HUES48 (cell line): ENCODE results near the gene PPP6R1.

Experiments
- H3K27ac ChIP-seq: one replicate; pipeline ENCODE4 v1.7.0; 2013; ENCODE audit warnings: low read depth, low read length, inconsistent platforms
- H3K27me3 ChIP-seq: 2 replicates; pipeline ENCODE4 v1.6.1; 2013; ENCODE audit warnings: mild to moderate bottlenecking, low read length; ENCODE audit not compliant: control insufficient read depth, insufficient read depth
- H3K36me3 ChIP-seq: 2 replicates; pipeline ENCODE4 v1.6.1; 2013; ENCODE audit warnings: low read length; ENCODE audit not compliant: control insufficient read depth, insufficient read depth
- H3K4me1 ChIP-seq: 2 replicates; pipeline ENCODE4 v1.6.1; 2013; ENCODE audit warnings: mild to moderate bottlenecking, low read length; ENCODE audit not compliant: control insufficient read depth, insufficient read depth
- H3K4me3 ChIP-seq: 2 replicates; pipeline ENCODE4 v1.5.1; 2013; ENCODE audit warnings: mild to moderate bottlenecking, low read depth, low read length
- H3K9ac ChIP-seq: 2 replicates; pipeline ENCODE4 v1.6.1; 2013; ENCODE audit warnings: mild to moderate bottlenecking, low read depth, low read length, moderate library complexity
- H3K9me3 ChIP-seq: 2 replicates; pipeline ENCODE4 v1.6.1; 2013; ENCODE audit warnings: low read length; ENCODE audit not compliant: control insufficient read depth, insufficient read depth

The PPP6R1 gene

GRCh38 chr19:55232986-55233385 lies 25.8 kb downstream of the PPP6R1 start:
- no peaks in the 10 kb centered on the region for H3K9me3 ChIP-seq

GRCh38 chr19:55232286-55232602 lies 26.6 kb downstream of the PPP6R1 start:
- no peak overlapping the region for H3K4me3 ChIP-seq
- no peak overlapping the region for H3K9ac ChIP-seq
- no peaks in the 10 kb centered on the region for H3K9me3 ChIP-seq
- no peak overlapping the region for H3K27ac ChIP-seq
- H3K27me3 ChIP-seq, result no peaks in the 10 kb centered on the region
- H3K4me1 ChIP-seq, result no peaks in the 10 kb centered on the region
- peaks cover 68% of the 10 kb centered on the region for H3K36me3 ChIP-seq

More at GRCh38 chr19:55232986-55233385, 25.8 kb downstream of the PPP6R1 start:
- Histone ChIP-seq H3K9ac (no peak overlapping the region), H3K27ac (no peak overlapping the region), H3K4me1 (no peaks in the 10 kb centered on the region), H3K27me3 (no peaks in the 10 kb centered on the region), H3K4me3 (no peak overlapping the region), H3K36me3 (peaks cover 69% of the 10 kb centered on the region)

GRCh38 chr19:55231391-55232285 lies 27.2 kb downstream of the PPP6R1 start:
- H3K9me3 ChIP-seq, result no peaks in the 10 kb centered on the region
- H3K4me3 ChIP-seq, result no peak overlapping the region
- no peaks in the 10 kb centered on the region for H3K27me3 ChIP-seq
- H3K4me1 ChIP-seq, result no peaks in the 10 kb centered on the region
- H3K36me3 ChIP-seq, result peaks cover 64% of the 10 kb centered on the region
- H3K9ac ChIP-seq, result no peak overlapping the region
- no peak overlapping the region for H3K27ac ChIP-seq

GRCh38 chr19:55230780-55231179 lies 28.0 kb downstream of the PPP6R1 start:
- peaks cover 61% of the 10 kb centered on the region for H3K36me3 ChIP-seq
- H3K27me3 ChIP-seq, result no peaks in the 10 kb centered on the region
- no peak overlapping the region for H3K27ac ChIP-seq
- no peaks in the 10 kb centered on the region for H3K9me3 ChIP-seq
- H3K4me1 ChIP-seq, result no peaks in the 10 kb centered on the region
- H3K4me3 ChIP-seq, result no peak overlapping the region
- no peak overlapping the region for H3K9ac ChIP-seq

- H3K4me1 ChIP-seq, result no peaks in the 10 kb centered on the region
- H3K4me3 ChIP-seq, result no peak overlapping the region
- H3K27ac ChIP-seq, result no peak overlapping the region
- H3K9me3 ChIP-seq, result no peaks in the 10 kb centered on the region
- peaks cover 60% of the 10 kb centered on the region for H3K36me3 ChIP-seq
- no peak overlapping the region for H3K9ac ChIP-seq
- H3K27me3 ChIP-seq, result no peaks in the 10 kb centered on the region
These were observed 28.5 kb downstream of the PPP6R1 start for GRCh38 chr19:55230329-55230728.

- Histone ChIP-seq H3K36me3 (peaks cover 55% of the 10 kb centered on the region), H3K9me3 (no peaks in the 10 kb centered on the region), H3K27me3 (no peaks in the 10 kb centered on the region), H3K4me3 (no peak overlapping the region), H3K27ac (no peak overlapping the region), H3K4me1 (no peaks in the 10 kb centered on the region), H3K9ac (no peak overlapping the region)
These were observed 29.0 kb downstream of the PPP6R1 start for GRCh38 chr19:55229789-55230182.

GRCh38 chr19:55229145-55229788 lies 29.6 kb downstream of the PPP6R1 start:
- Histone ChIP-seq H3K36me3 (peaks cover 50% of the 10 kb centered on the region), H3K27me3 (no peaks in the 10 kb centered on the region), H3K4me1 (no peaks in the 10 kb centered on the region), H3K27ac (no peak overlapping the region), H3K4me3 (no peak overlapping the region), H3K9me3 (no peaks in the 10 kb centered on the region), H3K9ac (no peak overlapping the region)

GRCh38 chr19:55228403-55229031 lies 30.3 kb downstream of the PPP6R1 start, which contains the start of gene TMEM86B:
Gene TMEM86B, minus strand, starts transcription at chr19:55228763. Its CDS starts 22 bp downstream, at chr19:55228741.
- H3K4me3 ChIP-seq, result no peak within 1 kb of the TSS
- H3K9ac ChIP-seq, result no peak within 1 kb of the TSS
- no peaks in the 10 kb centered on the region for H3K4me1 ChIP-seq
- no peak within 1 kb of the TSS for H3K27ac ChIP-seq
- H3K36me3 ChIP-seq, result peaks cover 44% of the 10 kb centered on the region
- no peaks in the 10 kb centered on the region for H3K27me3 ChIP-seq
- no peaks in the 10 kb centered on the region for H3K9me3 ChIP-seq

GRCh38 chr19:55228015-55228391 lies 30.8 kb downstream of the PPP6R1 start:
- Histone ChIP-seq H3K36me3 (peaks cover 39% of the 10 kb centered on the region), H3K4me1 (no peaks in the 10 kb centered on the region), H3K27ac (no peak overlapping the region), H3K4me3 (no peak overlapping the region), H3K9ac (no peak overlapping the region), H3K9me3 (no peaks in the 10 kb centered on the region), H3K27me3 (no peaks in the 10 kb centered on the region)

GRCh38 chr19:55227241-55228014 lies 31.4 kb downstream of the PPP6R1 start:
- Histone ChIP-seq H3K36me3 (peaks cover 33% of the 10 kb centered on the region), H3K27ac (no peak overlapping the region), H3K4me3 (no peak overlapping the region), H3K9ac (no peak overlapping the region), H3K4me1 (no peaks in the 10 kb centered on the region), H3K9me3 (no peaks in the 10 kb centered on the region), H3K27me3 (no peaks in the 10 kb centered on the region)
